ENCODE data around the gene CYLD. TPM values are rescaled to one million over a fixed set of nuclear protein-coding genes. Genes with fewer than 3 reads are reported as not detected.
A peak's percentile ranks its signal among the peaks of the same experiment; 100 is the strongest.

CYLD gene
- 10 to 100 TPM; 29.6 to 45.3 (median 38.5) TPM for total RNA-seq
- polyA plus RNA-seq, result 10 to 100 TPM in 1 of 3 donors, 1 to 10 TPM in 2; 7.9 to 17.6 (median 8.4) TPM

- intact Hi-C loops (cut with DNase I), result loop anchor here (2.0 to 10.0 kb wide), 7 partner anchors 45 to 677 kb away; partner anchors contain the start of genes BRD7, HEATR3, NKD1 and TENT4B
- peaks cover 0 to 42% (median 32%) of the 10 kb centered on the region in 4 donors for H3K4me1 ChIP-seq
- H3K9me3 ChIP-seq, result no peaks in the 10 kb centered on the region
- TF ChIP-seq POLR2AphosphoS5 (IDR thresholded peaks at IDR 0.05), result peak; percentile 42 to 85 (median 80)
- TF ChIP-seq CTCF (IDR thresholded peaks at IDR 0.05), result no peak
- peak in 1 of 2 donors; percentile 29 for TF ChIP-seq POLR2A (IDR thresholded peaks at IDR 0.05)
- TF ChIP-seq EP300 (IDR thresholded peaks at IDR 0.05), result no peak
- no peaks in the 10 kb centered on the region for H3K27me3 ChIP-seq
- no peaks in the 10 kb centered on the region for H3K36me3 ChIP-seq
- peak within 1 kb of the TSS; percentile 88 to 95 (median 92) for H3K27ac ChIP-seq
- WGBS, 2 donors, result 1% methylated on average over 93 of the region's 93 CpGs
- peak within 1 kb of the TSS; percentile 68 to 99 (median 95) for H3K4me3 ChIP-seq
- DNase-seq, result peak; percentile 100
Observed at GRCh38 chr16:50741781-50742575, at the start of gene CYLD. CYLD (plus strand) TSS chr16:50742086; CDS start chr16:50749699, 7,613 bp downstream.

GRCh38 chr16:50692644-50692998 lies 49.3 kb upstream of the CYLD start:
- 76 to 92% methylated on average over 4 of the region's 4 CpGs for WGBS, 2 donors
- Histone ChIP-seq H3K27ac (no peak overlapping the region), H3K4me3 (no peak overlapping the region), H3K4me1 (peaks cover 0 to 27% (median 20%) of the 10 kb centered on the region in 4 donors), H3K9me3 (no peaks in the 10 kb centered on the region), H3K36me3 (no peaks in the 10 kb centered on the region), H3K27me3 (peaks cover 0 to 4% (median 0%) of the 10 kb centered on the region in 3 donors)
- TF ChIP-seq POLR2A (IDR thresholded peaks at IDR 0.05) (no peak), EP300 (IDR thresholded peaks at IDR 0.05) (no peak), POLR2AphosphoS5 (IDR thresholded peaks at IDR 0.05) (no peak), CTCF (IDR thresholded peaks at IDR 0.05) (no peak)
- intact Hi-C loops (cut with DNase I), result loop anchor here (10.0 kb wide), 1 partner anchor 112 kb away; no protein-coding TSS in a partner anchor
- no peak for DNase-seq

GRCh38 chr16:50692999-50693781 lies 48.7 kb upstream of the CYLD start, which contains the start of gene NOD2:
NOD2 (plus strand) TSS chr16:50693606; CDS start chr16:50699496, 5,890 bp downstream.
- 10 to 20% methylated on average over 56 of the region's 56 CpGs for WGBS, 2 donors
- peak within 1 kb of the TSS in 2 of 4 donors; percentile 44 to 56 for H3K27ac ChIP-seq
- peaks cover 0 to 33% (median 25%) of the 10 kb centered on the region in 4 donors for H3K4me1 ChIP-seq
- no peaks in the 10 kb centered on the region for H3K9me3 ChIP-seq
- H3K36me3 ChIP-seq, result no peaks in the 10 kb centered on the region
- intact Hi-C loops (cut with DNase I), result loop anchor here (10.0 kb wide), 1 partner anchor 112 kb away; no protein-coding TSS in a partner anchor
- no peak for DNase-seq
- H3K27me3 ChIP-seq, result peaks cover 0 to 4% (median 0%) of the 10 kb centered on the region in 3 donors
- TF ChIP-seq POLR2AphosphoS5 (IDR thresholded peaks at IDR 0.05) (no peak), EP300 (IDR thresholded peaks at IDR 0.05) (no peak), POLR2A (IDR thresholded peaks at IDR 0.05) (no peak), CTCF (IDR thresholded peaks at IDR 0.05) (no peak)
- H3K4me3 ChIP-seq, result peak within 1 kb of the TSS; percentile 4 to 52 (median 48)

- TF ChIP-seq POLR2AphosphoS5 (IDR thresholded peaks at IDR 0.05) (no peak), POLR2A (IDR thresholded peaks at IDR 0.05) (no peak), CTCF (IDR thresholded peaks at IDR 0.05) (no peak), EP300 (IDR thresholded peaks at IDR 0.05) (no peak)
- no peak overlapping the region for H3K27ac ChIP-seq
- DNase-seq, result no peak
- 75 to 93% methylated on average over 2 of the region's 2 CpGs for WGBS, 2 donors
- intact Hi-C loops (cut with DNase I), result loop anchor here (10.0 kb wide), 1 partner anchor 111 kb away; no protein-coding TSS in a partner anchor
- H3K9me3 ChIP-seq, result no peaks in the 10 kb centered on the region
- H3K36me3 ChIP-seq, result no peaks in the 10 kb centered on the region
- peak overlapping the region in 1 of 4 donors; percentile 52 for H3K4me3 ChIP-seq
- H3K27me3 ChIP-seq, result peaks cover 0 to 4% (median 0%) of the 10 kb centered on the region in 3 donors
- H3K4me1 ChIP-seq, result peaks cover 0 to 36% (median 29%) of the 10 kb centered on the region in 4 donors
Observed at GRCh38 chr16:50694206-50694605, 47.7 kb upstream of the CYLD start.

Data from sigmoid colon (tissue), 7 donors.